ENCODE results near the gene BCOR. TPM values are rescaled to one million over a fixed set of nuclear protein-coding genes. Genes with fewer than 3 reads are reported as not detected.

BCOR gene
- total RNA-seq, 1 experiment from 2014 or later: 21.8 TPM

GRCh38 chrX:40060356-40060845, 37.4 kb downstream of the BCOR start:
- Histone ChIP-seq H3K9ac (ENCODE audit: low read length) (no peak overlapping the region), H3F3A (ENCODE audit: low read length, unreplicated experiment) (no peaks in the 10 kb centered on the region), H3K27me3 (ENCODE audit: low read length) (no peaks in the 10 kb centered on the region), H3K36me3 (ENCODE audit: low read depth, low read length) (peaks cover 21% of the 10 kb centered on the region; the same call in 1 of the 2 replicates), H3K79me2 (ENCODE audit: low read length) (no peaks in the 10 kb centered on the region), H3K4me1 (ENCODE audit: insufficient read depth, low read length) (peaks cover 13% of the 10 kb centered on the region), H4K20me1 (ENCODE audit: low read length) (no peaks in the 10 kb centered on the region), H3K9me3 (ENCODE audit: low read length) (no peaks in the 10 kb centered on the region), H2AFZ (ENCODE audit: low read length) (no peak overlapping the region), H3K4me2 (ENCODE audit: low read length) (no peak overlapping the region), H3K4me3 (ENCODE audit: low read length) (no peak overlapping the region), H3K27ac (ENCODE audit: low read length) (no peak overlapping the region), H3K9me2 (replicated peaks; ENCODE audit: low read length) (no peaks in the 10 kb centered on the region)
- intact Hi-C loops (cut with micrococcal nuclease): no loop called here
- ChIA-PET POLR2A (ENCODE audit: unreplicated experiment) (no interaction called here), CTCF (no interaction called here)
- BruUV-seq (replicated peaks): no TSS peak
- TF ChIP-seq EZH2phosphoT487 (IDR thresholded peaks at IDR 0.05; ENCODE audit: borderline replicate concordance, low read length) (no peak), EZH2 (IDR thresholded peaks at IDR 0.05; ENCODE audit: low read length, unreplicated experiment) (no peak)
- TF ChIP-seq, protein P1, sequence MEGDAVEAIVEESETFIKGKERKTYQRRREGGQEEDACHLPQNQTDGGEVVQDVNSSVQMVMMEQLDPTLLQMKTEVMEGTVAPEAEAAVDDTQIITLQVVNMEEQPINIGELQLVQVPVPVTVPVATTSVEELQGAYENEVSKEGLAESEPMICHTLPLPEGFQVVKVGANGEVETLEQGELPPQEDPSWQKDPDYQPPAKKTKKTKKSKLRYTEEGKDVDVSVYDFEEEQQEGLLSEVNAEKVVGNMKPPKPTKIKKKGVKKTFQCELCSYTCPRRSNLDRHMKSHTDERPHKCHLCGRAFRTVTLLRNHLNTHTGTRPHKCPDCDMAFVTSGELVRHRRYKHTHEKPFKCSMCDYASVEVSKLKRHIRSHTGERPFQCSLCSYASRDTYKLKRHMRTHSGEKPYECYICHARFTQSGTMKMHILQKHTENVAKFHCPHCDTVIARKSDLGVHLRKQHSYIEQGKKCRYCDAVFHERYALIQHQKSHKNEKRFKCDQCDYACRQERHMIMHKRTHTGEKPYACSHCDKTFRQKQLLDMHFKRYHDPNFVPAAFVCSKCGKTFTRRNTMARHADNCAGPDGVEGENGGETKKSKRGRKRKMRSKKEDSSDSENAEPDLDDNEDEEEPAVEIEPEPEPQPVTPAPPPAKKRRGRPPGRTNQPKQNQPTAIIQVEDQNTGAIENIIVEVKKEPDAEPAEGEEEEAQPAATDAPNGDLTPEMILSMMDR (conservative IDR thresholded peaks at IDR 0.05; ENCODE audit: low read depth, low read length): no peak
- ATAC-seq: no peak
- DNase-seq: no peak

- H3K79me2 ChIP-seq (ENCODE audit: low read length): no peaks in the 10 kb centered on the region
- intact Hi-C loops (cut with micrococcal nuclease): no loop called here
- TF ChIP-seq EZH2 (IDR thresholded peaks at IDR 0.05; ENCODE audit: low read length, unreplicated experiment) (no peak), EZH2phosphoT487 (IDR thresholded peaks at IDR 0.05; ENCODE audit: borderline replicate concordance, low read length) (no peak)
- TF ChIP-seq, protein P1 (conservative IDR thresholded peaks at IDR 0.05; ENCODE audit: low read depth, low read length): no peak
- no peak overlapping the region for H3K27ac ChIP-seq (ENCODE audit: low read length)
- H3K4me1 ChIP-seq (ENCODE audit: insufficient read depth, low read length): peaks cover 26% of the 10 kb centered on the region
- DNase-seq (no peak), ATAC-seq (no peak)
- H3K4me3 ChIP-seq (ENCODE audit: low read length): no peak overlapping the region
- H4K20me1 ChIP-seq (ENCODE audit: low read length): no peaks in the 10 kb centered on the region
- H3K27me3 ChIP-seq (ENCODE audit: low read length): no peaks in the 10 kb centered on the region
- H3K9ac ChIP-seq (ENCODE audit: low read length): no peak overlapping the region
- CTCF ChIA-PET: no interaction called here
- no peaks in the 10 kb centered on the region for H3K9me2 ChIP-seq (replicated peaks; ENCODE audit: low read length)
- BruUV-seq (replicated peaks): no TSS peak
- no peaks in the 10 kb centered on the region for H3F3A ChIP-seq (ENCODE audit: low read length, unreplicated experiment)
- no peaks in the 10 kb centered on the region for H3K9me3 ChIP-seq (ENCODE audit: low read length)
- H3K4me2 ChIP-seq (ENCODE audit: low read length): no peak overlapping the region
- peaks cover 29% of the 10 kb centered on the region for H3K36me3 ChIP-seq (ENCODE audit: low read depth, low read length)
- POLR2A ChIA-PET (ENCODE audit: unreplicated experiment): no interaction called here
- H2AFZ ChIP-seq (ENCODE audit: low read length): no peak overlapping the region
Observed at GRCh38 chrX:40058719-40059118, 39.0 kb downstream of the BCOR start.

GRCh38 chrX:40057405-40057804, 40.4 kb downstream of the BCOR start:
- Histone ChIP-seq H3K79me2 (ENCODE audit: low read length) (no peaks in the 10 kb centered on the region), H3K4me3 (ENCODE audit: low read length) (no peak overlapping the region), H3K9me2 (replicated peaks; ENCODE audit: low read length) (no peaks in the 10 kb centered on the region), H3K4me1 (ENCODE audit: insufficient read depth, low read length) (peaks cover 26% of the 10 kb centered on the region), H2AFZ (ENCODE audit: low read length) (no peak overlapping the region), H3F3A (ENCODE audit: low read length, unreplicated experiment) (no peaks in the 10 kb centered on the region), H3K27ac (ENCODE audit: low read length) (no peak overlapping the region), H3K9ac (ENCODE audit: low read length) (no peak overlapping the region), H3K27me3 (ENCODE audit: low read length) (no peaks in the 10 kb centered on the region), H4K20me1 (ENCODE audit: low read length) (no peaks in the 10 kb centered on the region), H3K4me2 (ENCODE audit: low read length) (no peak overlapping the region), H3K9me3 (ENCODE audit: low read length) (peaks cover 3% of the 10 kb centered on the region; the same call in 1 of the 2 replicates), H3K36me3 (ENCODE audit: low read depth, low read length) (peaks cover 36% of the 10 kb centered on the region)
- ChIA-PET POLR2A (ENCODE audit: unreplicated experiment) (no interaction called here), CTCF (no interaction called here)
- TF ChIP-seq, protein P1 (conservative IDR thresholded peaks at IDR 0.05; ENCODE audit: low read depth, low read length): peak; percentile 39; the same call in 1 of the 2 replicates
- no peak for TF ChIP-seq EZH2phosphoT487 (IDR thresholded peaks at IDR 0.05; ENCODE audit: borderline replicate concordance, low read length)
- no peak for TF ChIP-seq EZH2 (IDR thresholded peaks at IDR 0.05; ENCODE audit: low read length, unreplicated experiment)
- ATAC-seq (no peak), DNase-seq (no peak)
- BruUV-seq (replicated peaks): no TSS peak
- intact Hi-C loops (cut with micrococcal nuclease): no loop called here
